ENCODE data around the gene GTF2H2C. TPM values are rescaled to one million over a fixed set of nuclear protein-coding genes. Genes with fewer than 3 reads are reported as not detected.

The GTF2H2C gene
- total RNA-seq: 29.6 and 30.7 TPM in 2 replicates

DNA sequence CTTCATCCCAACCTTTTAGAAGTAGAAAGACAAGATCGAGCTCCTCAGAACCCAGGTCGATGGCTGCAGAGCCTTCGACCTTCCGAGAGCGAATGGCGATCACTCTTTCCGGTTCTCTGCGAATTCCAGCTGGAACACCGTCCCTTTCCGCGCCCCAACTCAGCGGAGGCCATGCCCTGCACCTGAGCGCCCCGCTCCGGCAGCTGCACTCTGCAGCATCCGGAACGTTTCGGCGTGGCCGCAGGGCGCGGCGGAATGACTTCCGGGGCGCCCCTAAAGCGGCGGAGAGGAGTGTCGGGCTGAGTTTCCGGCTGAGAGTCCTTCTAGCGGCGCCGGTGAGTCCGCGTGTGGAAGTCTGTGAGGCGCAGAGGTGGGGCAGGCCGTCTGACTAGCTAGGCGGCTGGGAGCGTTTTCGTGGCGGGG is at the start of gene GTF2H2C:
Gene GTF2H2C, plus strand, starts transcription at position 284 of the 423 bp plus-strand sequence. CDS start 4,942 bp downstream, outside the sequence.

Other genes with a start within 250 kb of the GTF2H2C start
- 2.6 and 3.3 TPM in 2 replicates for gene CCDC125, start 227.4 kb upstream of the GTF2H2C start, total RNA-seq
- 40.6 and 55.3 TPM in 2 replicates for gene AK6, start 190.7 kb upstream of the GTF2H2C start, total RNA-seq
- gene TAF9, start 190.7 kb upstream of the GTF2H2C start, total RNA-seq: 79.0 and 89.0 TPM in 2 replicates
- 13.5 and 15.4 TPM in 2 replicates for gene RAD17, start 190.4 kb upstream of the GTF2H2C start, total RNA-seq
- 1.7 and 2.1 TPM in 2 replicates for gene MARVELD2, start 145.1 kb upstream of the GTF2H2C start, total RNA-seq
- gene OCLN, start 67.4 kb upstream of the GTF2H2C start, total RNA-seq: 3.4 and 4.1 TPM in 2 replicates